SKM-1 (cell line): Measurements from ENCODE around the gene ESPN.

Source experiments
- DNase-seq: peaks from one replicate; lab custom pipeline; 2025; ENCODE audit not compliant: unreplicated experiment; lab: John Stamatoyannopoulos, UW

Gene ESPN

GRCh38 chr1:6408023-6408422 is 16.6 kb upstream of the ESPN start:
- no peak for DNase-seq

GRCh38 chr1:6409053-6409452 is 15.5 kb upstream of the ESPN start:
- DNase-seq, result no peak

- no peak for DNase-seq
These were observed 14.8 kb upstream of the ESPN start for GRCh38 chr1:6409733-6410132.

- no peak for DNase-seq
These were observed 14.2 kb upstream of the ESPN start for GRCh38 chr1:6410248-6410893.

GRCh38 chr1:6412896-6413295 is 11.7 kb upstream of the ESPN start:
- DNase-seq, result no peak

- DNase-seq, result no peak
These were observed 10.1 kb upstream of the ESPN start for GRCh38 chr1:6414443-6414844.

GRCh38 chr1:6414881-6415626 is 9.5 kb upstream of the ESPN start:
- DNase-seq, result no peak

GRCh38 chr1:6416295-6416656 is 8.3 kb upstream of the ESPN start:
- DNase-seq, result no peak

- DNase-seq, result no peak
These were observed 7.7 kb upstream of the ESPN start for GRCh38 chr1:6416906-6417305.

- no peak for DNase-seq
These were observed 6.5 kb upstream of the ESPN start for GRCh38 chr1:6417961-6418667.

GRCh38 chr1:6418668-6419396 is 5.7 kb upstream of the ESPN start:
- no peak for DNase-seq

GRCh38 chr1:6419397-6419803 is 5.2 kb upstream of the ESPN start:
- DNase-seq, result no peak

- DNase-seq, result no peak
These were observed 4.6 kb upstream of the ESPN start, which contains the start of gene HES2 for GRCh38 chr1:6419804-6420453. Gene HES2, minus strand, starts transcription at chr1:6419919. Its CDS starts 99 bp downstream, at chr1:6419820.

- no peak for DNase-seq
These were observed 4.0 kb upstream of the ESPN start for GRCh38 chr1:6420454-6421042.

GRCh38 chr1:6421266-6421665 is 3.3 kb upstream of the ESPN start:
- DNase-seq, result no peak

- DNase-seq, result peak; percentile 4
These were observed 1.1 kb upstream of the ESPN start for GRCh38 chr1:6423321-6423999.

GRCh38 chr1:6424000-6424565 is 493 bp upstream of the ESPN start:
- no peak for DNase-seq

- no peak for DNase-seq
These were observed 1.1 kb downstream of the ESPN start for GRCh38 chr1:6425658-6426057.

GRCh38 chr1:6426277-6426971 is 1.8 kb downstream of the ESPN start:
- DNase-seq, result no peak
